Cardiac fibroblast (primary cell): ENCODE results near the gene DDB1.

Experiments
- DNase-seq, 2 donors: peaks; one replicate each; pipeline versions ENCODE4 v3.0.0 to v3.0.0-alpha.2; 2010; ENCODE audit warnings: low read depth in 2 of 2
- H3K4me3 ChIP-seq, 2 donors: replicated peaks in 1 of 2; 1 replicate in 1 of 2; 2 replicates in 1 of 2; pipeline ENCODE4 v1.5.1; 2011; ENCODE audit warnings: low read depth in 2 of 2, low read length in 2 of 2, mild to moderate bottlenecking in 2 of 2, moderate library complexity in 1 of 2
- CTCF ChIP-seq: IDR thresholded peaks from one replicate; pipeline ENCODE4 v1.5.1; 2011; ENCODE audit warnings: low read depth, mild to moderate bottlenecking, low read length, inconsistent platforms

The DDB1 gene

GRCh38 chr11:61356706-61357105, 23.8 kb upstream of the DDB1 start:
- no peak overlapping the region for H3K4me3 ChIP-seq
- no peak for TF ChIP-seq CTCF
- DNase-seq = no peak

- no peak overlapping the region for H3K4me3 ChIP-seq
- DNase-seq = no peak
- no peak for TF ChIP-seq CTCF
These were observed 21.3 kb upstream of the DDB1 start for GRCh38 chr11:61354208-61354607.

- H3K4me3 ChIP-seq = no peak overlapping the region
- no peak for DNase-seq
- TF ChIP-seq CTCF = no peak
These were observed 20.5 kb upstream of the DDB1 start for GRCh38 chr11:61353131-61354067.

- DNase-seq = no peak
- H3K4me3 ChIP-seq = no peak overlapping the region
- no peak for TF ChIP-seq CTCF
These were observed 19.1 kb upstream of the DDB1 start for GRCh38 chr11:61352038-61352437.

- no peak overlapping the region for H3K4me3 ChIP-seq
- DNase-seq = no peak
- TF ChIP-seq CTCF = no peak
These were observed 17.9 kb upstream of the DDB1 start for GRCh38 chr11:61350803-61351202.

- no peak overlapping the region for H3K4me3 ChIP-seq
- no peak for TF ChIP-seq CTCF
- no peak for DNase-seq
These were observed 17.4 kb upstream of the DDB1 start for GRCh38 chr11:61350336-61350735.
